ENCODE measurements around the gene GRIK4.

GRCh38 chr11:120694726-120695125 is 183.2 kb downstream of the GRIK4 start:
- no peak for TF ChIP-seq EZH2 (IDR thresholded peaks at IDR 0.05; ENCODE audit: insufficient read depth, low read length)
- no peak for TF ChIP-seq CTCF (IDR thresholded peaks at IDR 0.05; ENCODE audit: insufficient read depth, low read depth, low read length)
